ENCODE data around the gene PPP6R1.

Gene PPP6R1

GRCh38 chr19:55244004-55244680, 14.7 kb downstream of the PPP6R1 start:
- no peak for DNase-seq (ENCODE audit: low spot score)

DNA sequence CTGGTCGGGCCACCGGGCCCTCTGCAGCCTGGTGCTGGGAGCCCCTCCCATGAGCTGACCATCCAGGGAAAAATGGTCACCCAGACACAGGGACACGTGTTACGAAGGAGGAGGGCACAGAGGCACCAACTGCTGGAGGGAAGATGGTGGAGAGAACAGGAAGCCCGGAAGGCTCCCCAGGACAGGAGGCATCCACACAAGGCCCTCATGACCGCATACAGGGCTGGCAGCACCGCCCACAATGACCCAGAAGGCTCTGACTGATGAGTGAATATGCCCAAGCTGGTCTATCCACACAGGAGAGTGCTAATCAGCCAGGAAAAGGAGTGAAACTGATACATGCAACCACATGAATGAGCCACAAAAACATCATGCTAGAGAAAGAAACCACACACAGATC, 16.3 kb downstream of the PPP6R1 start:
- DNase-seq (ENCODE audit: low spot score), result no peak

- no peak for DNase-seq (ENCODE audit: low spot score)
These were observed 16.8 kb downstream of the PPP6R1 start for GRCh38 chr19:55241935-55242464.

DNA sequence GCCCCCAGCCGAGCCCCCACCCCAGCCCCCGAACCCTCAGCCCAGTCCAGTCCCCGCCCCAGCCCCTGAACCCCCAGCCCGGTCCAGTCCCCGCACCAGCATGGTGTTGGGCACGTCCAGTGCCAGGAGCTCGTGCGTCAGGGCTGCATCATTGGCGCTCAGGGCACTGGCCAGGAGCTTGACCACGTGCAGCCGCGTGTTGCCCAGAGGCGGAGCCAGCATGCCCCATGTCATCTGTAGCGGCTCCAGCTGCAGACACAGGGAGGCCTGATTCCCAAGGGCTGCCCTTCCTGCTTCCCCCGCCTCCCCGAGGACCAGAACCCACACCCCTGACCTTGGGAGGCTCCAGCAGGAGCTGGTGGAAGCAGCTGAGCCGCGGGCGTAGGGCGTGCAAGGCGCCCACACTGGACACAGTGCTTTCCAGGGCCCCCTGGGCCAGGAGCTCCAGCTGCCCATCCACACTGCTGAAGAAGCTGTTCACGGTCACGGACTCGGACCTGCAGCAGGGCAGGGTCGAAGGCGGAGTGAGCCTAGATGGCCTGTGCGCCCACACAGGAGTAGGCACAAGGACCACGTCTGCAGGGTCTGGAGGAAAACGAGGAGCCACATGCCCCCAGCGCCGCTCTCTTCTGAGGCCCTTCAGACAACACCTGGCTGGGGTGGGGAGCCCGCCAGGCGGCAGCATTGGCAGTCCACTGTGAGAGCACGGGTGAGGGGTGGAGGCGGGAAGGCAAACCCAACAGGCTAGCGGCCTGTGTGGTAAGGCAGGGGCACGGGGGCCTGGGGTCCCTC, 17.5 kb downstream of the PPP6R1 start:
- DNase-seq (ENCODE audit: low spot score), result no peak

DNA sequence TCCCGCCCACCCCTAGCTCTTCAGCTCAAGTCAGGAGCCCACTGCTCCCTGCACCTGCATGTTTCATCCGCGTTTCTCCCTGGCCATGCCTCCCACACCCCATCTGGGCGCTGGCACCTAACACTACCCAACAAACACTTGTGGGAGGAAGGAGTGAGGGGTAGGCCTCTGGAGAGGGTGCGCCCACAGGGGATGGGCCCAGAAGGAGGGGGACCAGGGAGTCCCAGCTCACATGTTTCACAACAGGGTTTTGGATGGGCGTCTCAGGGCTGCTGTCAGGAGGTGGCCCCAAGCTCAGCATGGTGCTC, 18.1 kb downstream of the PPP6R1 start:
- no peak for DNase-seq (ENCODE audit: low spot score)

GRCh38 chr19:55239004-55239403, 19.8 kb downstream of the PPP6R1 start:
- DNase-seq (ENCODE audit: low spot score), result no peak

GRCh38 chr19:55238030-55238429, 20.8 kb downstream of the PPP6R1 start:
- no peak for DNase-seq (ENCODE audit: low spot score)

DNA sequence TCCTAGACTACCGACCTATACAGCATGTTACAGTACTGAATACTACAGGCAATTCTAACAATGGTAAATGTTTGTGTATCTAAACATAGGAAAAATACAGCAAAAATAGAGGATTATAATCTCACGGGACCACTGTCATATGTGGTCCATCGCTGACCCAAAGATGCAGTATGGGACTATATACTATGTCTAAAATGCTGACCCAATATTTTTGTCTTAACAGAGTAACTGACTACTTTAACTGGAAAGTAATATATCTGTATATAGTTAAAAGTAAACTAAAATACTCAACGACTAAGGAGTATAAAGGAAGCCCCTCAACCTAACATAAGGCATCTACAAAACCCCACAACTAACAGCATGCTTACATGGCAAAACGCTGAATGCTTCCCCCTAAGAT, 25.8 kb downstream of the PPP6R1 start:
- DNase-seq (ENCODE audit: low spot score), result no peak

- no peak for DNase-seq (ENCODE audit: low spot score)
These were observed 26.6 kb downstream of the PPP6R1 start for GRCh38 chr19:55232286-55232602.

- DNase-seq (ENCODE audit: low spot score), result no peak
These were observed 27.2 kb downstream of the PPP6R1 start for GRCh38 chr19:55231391-55232285.

- DNase-seq (ENCODE audit: low spot score), result no peak
These were observed 28.0 kb downstream of the PPP6R1 start for GRCh38 chr19:55230780-55231179.

GRCh38 chr19:55230329-55230728, 28.5 kb downstream of the PPP6R1 start:
- no peak for DNase-seq (ENCODE audit: low spot score)

- no peak for DNase-seq (ENCODE audit: low spot score)
These were observed 29.0 kb downstream of the PPP6R1 start for GRCh38 chr19:55229789-55230182.

- no peak for DNase-seq (ENCODE audit: low spot score)
These were observed 29.6 kb downstream of the PPP6R1 start for GRCh38 chr19:55229145-55229788.

GRCh38 chr19:55228403-55229031, 30.3 kb downstream of the PPP6R1 start, which contains the start of gene TMEM86B:
Gene TMEM86B (minus strand): TSS chr19:55228763. CDS start chr19:55228741, 22 bp downstream.
- DNase-seq (ENCODE audit: low spot score), result no peak

DNA sequence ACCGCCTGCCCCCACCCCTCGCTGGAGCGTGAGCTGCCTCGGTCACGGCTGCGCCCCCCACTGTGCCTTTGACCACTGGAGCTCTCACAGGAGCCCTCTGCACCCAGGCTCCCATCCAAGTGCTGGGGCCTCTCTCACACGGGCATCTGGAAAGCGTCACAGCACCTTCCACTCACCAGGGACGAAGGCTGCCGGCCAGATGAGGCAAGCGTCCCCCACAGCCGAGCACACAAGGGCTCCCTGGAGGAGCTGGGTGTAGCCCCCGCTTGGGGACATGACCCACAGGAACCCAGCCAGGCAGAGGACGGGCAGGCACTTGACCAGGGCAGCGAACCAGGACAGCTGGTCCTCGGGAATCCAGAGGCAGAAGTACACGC, 30.8 kb downstream of the PPP6R1 start:
- DNase-seq (ENCODE audit: low spot score), result no peak

DNA sequence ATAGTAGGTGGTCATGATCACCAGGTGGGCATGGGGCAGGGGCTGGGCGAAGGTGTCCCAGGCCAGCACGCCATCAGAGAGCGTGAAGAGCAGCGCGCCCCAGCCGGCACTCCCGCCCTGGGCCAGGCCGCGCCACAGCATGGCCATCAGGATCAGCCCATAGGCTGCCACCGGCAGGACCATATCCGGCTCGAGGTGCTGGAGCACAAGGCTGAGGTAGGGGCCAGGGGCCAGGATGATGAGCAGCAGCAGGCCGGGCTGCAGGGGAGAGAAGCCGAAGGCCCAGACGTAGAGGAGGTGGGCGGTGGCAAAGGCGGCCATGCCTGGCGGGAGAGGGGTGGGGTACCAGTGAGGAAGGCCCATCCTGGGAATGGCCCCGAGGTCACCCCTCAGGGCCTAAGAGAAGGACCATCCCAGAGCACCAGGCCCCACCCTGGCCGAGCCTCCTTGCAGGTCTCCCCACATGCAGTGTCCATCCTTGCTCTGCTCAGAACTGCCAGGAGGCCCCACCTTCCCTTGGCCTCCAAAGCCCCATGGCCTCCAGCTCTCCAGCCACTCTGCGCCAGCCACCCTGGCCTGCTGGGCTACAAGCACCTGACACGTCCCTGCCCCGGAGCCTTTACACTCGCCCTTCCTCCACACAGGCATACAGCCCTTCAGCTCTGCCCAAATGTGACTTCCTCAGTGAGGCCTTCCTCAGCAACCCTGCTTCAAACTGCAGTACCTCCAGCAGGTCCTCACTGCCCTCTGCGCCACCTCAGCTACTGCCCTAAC, 31.4 kb downstream of the PPP6R1 start:
- no peak for DNase-seq (ENCODE audit: low spot score)

DNA sequence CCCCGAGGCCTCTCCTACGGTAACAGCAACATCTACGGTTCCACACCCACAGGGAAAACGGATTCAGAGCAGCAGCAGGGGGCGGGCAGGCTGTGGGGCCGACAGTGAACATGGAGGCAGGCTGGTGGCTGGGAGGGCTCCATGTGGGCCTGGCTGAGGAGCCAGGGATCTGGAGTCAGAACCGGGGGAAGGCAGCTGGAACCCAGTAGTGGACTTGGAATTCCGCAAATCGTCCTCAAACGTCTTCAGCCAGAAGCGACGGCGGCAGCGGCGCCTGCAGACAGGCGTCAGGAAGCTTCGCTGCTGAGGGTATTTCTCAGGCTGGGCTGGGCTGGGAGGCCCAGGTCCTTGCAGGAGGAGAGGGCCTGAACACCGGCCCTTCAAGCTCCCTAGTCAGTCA, 32.0 kb downstream of the PPP6R1 start:
- DNase-seq (ENCODE audit: low spot score), result no peak

DNA sequence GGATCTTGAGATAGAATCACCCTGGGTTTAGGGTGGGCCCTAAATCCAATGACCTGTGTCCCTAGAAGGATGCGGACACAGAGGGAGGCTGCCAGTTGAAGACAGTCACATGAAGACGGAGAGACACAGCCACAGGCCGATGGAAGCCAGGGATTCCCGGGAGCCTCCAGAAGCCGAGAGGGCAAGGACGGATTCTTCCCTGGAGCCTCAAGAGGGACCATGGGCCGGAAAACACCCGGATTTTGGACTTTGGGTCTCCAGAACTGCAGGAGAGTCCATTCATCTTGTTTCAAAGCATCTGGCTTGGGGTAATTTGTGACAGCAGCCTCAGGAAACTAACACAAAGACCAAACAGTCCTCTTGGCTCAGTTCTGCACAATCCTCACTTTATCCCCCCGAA, 32.5 kb downstream of the PPP6R1 start:
- no peak for DNase-seq (ENCODE audit: low spot score)

DNA sequence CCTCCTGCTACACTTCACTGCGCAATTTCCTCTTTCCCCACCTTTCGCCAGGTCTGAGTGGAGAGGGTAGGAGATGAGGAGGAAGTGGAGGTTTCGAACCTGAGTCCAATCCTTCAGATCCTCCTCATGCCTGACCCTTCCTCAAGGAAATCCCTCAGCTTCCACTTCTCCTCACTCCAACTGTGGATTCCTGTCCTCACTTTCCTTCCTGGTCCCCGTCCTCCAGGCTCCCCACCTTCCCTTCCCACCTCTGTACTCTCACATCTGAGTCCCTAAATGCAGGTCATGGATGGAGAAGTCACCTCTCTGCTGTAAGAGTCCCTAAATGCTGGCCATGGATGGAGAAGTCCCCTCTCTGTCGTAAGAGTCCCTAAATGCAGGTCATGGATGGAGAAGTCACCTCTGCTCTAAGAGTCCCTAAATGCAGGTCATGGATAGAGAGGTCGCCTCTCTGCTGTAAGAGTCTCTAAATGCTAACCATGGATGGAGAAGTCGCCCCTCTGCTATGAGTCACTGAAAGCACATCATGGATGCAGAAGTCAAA, 33.3 kb downstream of the PPP6R1 start:
- DNase-seq (ENCODE audit: low spot score), result no peak

Measured in D341Med (cell line).